ENCODE measurements around the gene RMDN3. TPM values are rescaled to one million over a fixed set of nuclear protein-coding genes. Genes with fewer than 3 reads are reported as not detected.

RMDN3 gene
- total RNA-seq, 4 donors from 2014 or later: 21.3 to 31.9 (median 26.4) TPM

DNA sequence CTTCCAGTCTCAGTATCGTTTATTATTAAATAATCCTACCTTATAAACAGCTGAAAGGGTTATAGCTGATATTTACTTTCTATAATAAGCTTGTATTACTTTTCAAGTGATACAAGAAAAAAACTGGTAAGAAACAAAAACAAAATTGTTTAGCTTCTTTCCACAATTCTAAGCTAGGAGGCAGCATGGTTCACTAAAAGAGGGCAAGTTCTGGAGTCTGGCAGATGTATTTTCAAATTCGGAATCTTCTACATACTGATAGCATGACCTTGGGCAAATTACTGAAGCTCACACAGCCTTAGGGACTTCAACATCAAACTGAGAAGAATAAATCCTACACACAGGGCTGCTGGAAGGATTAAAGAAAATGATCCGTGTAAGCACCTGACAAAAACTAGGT, 30.1 kb upstream of the RMDN3 start:
- peaks cover 0 to 3% (median 0%) of the 10 kb centered on the region in 3 donors for H3K36me3 ChIP-seq
- 68 to 76% methylated on average over 3 of the region's 3 CpGs for WGBS, 2 donors
- peak overlapping the region; percentile 67 to 86 (median 77) for H3K27ac ChIP-seq
- H3K27me3 ChIP-seq: no peaks in the 10 kb centered on the region
- DNase-seq: no peak
- no peak for TF ChIP-seq POLR2A (IDR thresholded peaks at IDR 0.05)
- TF ChIP-seq CTCF (IDR thresholded peaks at IDR 0.05): peak in 2 of 6 experiments; percentile 6 to 44
- H3K4me1 ChIP-seq: peaks cover 31 to 62% (median 38%) of the 10 kb centered on the region in 3 donors
- H3K9me3 ChIP-seq: no peaks in the 10 kb centered on the region
- no peak overlapping the region for H3K4me3 ChIP-seq
- intact Hi-C loops (cut with DNase I): no loop called here

GRCh38 chr15:40782609-40783227, 27.7 kb upstream of the RMDN3 start:
- Histone ChIP-seq H3K27ac (no peak overlapping the region), H3K36me3 (peaks cover 0 to 27% (median 4%) of the 10 kb centered on the region in 3 donors), H3K4me3 (no peak overlapping the region), H3K9me3 (no peaks in the 10 kb centered on the region), H3K27me3 (no peaks in the 10 kb centered on the region), H3K4me1 (peaks cover 17 to 39% (median 23%) of the 10 kb centered on the region in 3 donors)
- TF ChIP-seq CTCF (IDR thresholded peaks at IDR 0.05): peak; percentile 29 to 93 (median 80)
- TF ChIP-seq POLR2A (IDR thresholded peaks at IDR 0.05): no peak
- 44 to 69% methylated on average over 6 of the region's 8 CpGs for WGBS, 2 donors
- intact Hi-C loops (cut with DNase I): no loop called here
- no peak for DNase-seq

DNA sequence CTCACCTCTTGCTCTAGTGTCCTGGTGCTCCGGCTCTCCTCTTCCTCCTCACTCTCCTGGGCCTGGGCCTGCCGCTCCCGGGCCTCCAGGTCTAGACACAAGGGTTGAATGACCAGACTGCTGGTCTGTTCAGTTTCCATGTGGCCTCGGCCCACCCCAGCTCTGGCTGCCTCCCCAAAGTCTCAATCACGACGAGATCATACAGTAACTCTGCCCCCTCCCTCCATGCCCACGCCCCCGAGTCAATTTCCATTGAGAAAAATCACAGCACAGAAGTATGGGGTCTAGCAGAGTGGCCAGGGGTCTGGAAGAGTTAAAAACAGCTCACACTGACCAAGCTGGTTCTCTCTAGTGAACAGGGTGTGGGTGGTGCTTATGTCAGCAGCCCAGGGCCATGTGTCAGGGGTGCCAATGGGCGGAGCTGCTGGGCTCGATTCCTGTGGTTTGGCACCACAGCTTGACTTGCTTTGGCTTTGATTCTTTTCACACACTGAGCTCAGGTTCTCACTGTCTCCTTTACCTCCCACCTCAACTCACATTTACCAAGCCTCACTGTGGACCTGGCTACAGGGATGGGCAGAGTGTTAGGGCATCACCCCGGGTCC, 21.6 kb upstream of the RMDN3 start:
- intact Hi-C loops (cut with DNase I): no loop called here
- peak overlapping the region in 3 of 4 donors; percentile 22 to 34 (median 26) for H3K4me3 ChIP-seq
- peaks cover 5 to 40% (median 21%) of the 10 kb centered on the region in 3 donors for H3K4me1 ChIP-seq
- no peak for DNase-seq
- H3K27ac ChIP-seq: peak overlapping the region; percentile 67 to 88 (median 77)
- H3K36me3 ChIP-seq: peaks cover 13 to 88% (median 26%) of the 10 kb centered on the region in 3 donors
- 16 to 53% methylated on average over 3 to 10 of the region's 11 CpGs for WGBS, 2 donors
- no peaks in the 10 kb centered on the region for H3K9me3 ChIP-seq
- no peaks in the 10 kb centered on the region for H3K27me3 ChIP-seq
- TF ChIP-seq CTCF (IDR thresholded peaks at IDR 0.05) (peak in 1 of 6 experiments; percentile 11), POLR2A (IDR thresholded peaks at IDR 0.05) (no peak)

DNA sequence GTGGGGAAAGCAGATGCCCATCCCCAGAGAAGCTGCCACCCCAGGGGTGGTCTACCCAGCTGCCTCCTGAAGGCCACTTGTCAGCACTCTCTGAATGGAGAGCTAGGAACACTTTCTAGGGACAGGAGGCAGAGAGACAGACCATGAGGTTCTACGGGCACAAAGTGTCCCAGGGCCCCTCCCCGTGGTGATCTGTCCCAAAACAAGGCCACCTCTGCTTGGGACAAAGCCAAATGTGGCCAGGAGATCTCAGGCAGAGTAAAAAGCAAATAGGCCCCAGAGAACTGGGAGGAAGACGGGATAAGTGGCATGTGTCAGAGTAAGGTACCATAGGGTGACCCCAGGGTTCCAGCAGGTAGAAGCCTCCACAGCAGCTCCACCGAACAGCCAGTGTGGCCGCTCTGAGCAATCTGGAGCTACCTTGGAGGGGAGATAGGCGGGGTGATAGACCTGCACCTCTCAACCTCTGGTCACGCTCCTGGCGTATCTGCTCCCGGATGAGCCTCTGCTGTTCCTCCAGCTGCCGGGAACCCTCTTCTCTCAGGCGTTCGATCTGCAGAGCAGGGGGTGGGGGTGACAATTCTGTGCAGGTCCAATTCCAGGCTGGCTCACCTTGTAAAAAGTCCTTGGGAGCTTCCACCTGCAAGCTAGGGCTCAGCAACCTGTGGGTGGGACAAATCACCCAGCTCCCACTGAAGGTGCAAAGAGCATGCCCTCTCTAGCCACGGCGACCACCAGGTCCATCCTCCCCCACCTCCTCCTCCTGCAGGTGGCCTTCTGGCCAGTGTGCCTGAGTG, 20.9 kb upstream of the RMDN3 start:
- Histone ChIP-seq H3K36me3 (peaks cover 13 to 95% (median 26%) of the 10 kb centered on the region in 3 donors), H3K4me3 (peak overlapping the region in 3 of 4 donors; percentile 22 to 34 (median 26)), H3K4me1 (peaks cover 5 to 47% (median 21%) of the 10 kb centered on the region in 3 donors), H3K27ac (peak overlapping the region; percentile 67 to 88 (median 77)), H3K9me3 (no peaks in the 10 kb centered on the region), H3K27me3 (no peaks in the 10 kb centered on the region)
- WGBS, 2 donors: 89 to 90% methylated on average over 6 to 10 of the region's 14 CpGs
- TF ChIP-seq POLR2A (IDR thresholded peaks at IDR 0.05): no peak
- no peak for TF ChIP-seq CTCF (IDR thresholded peaks at IDR 0.05)
- DNase-seq: no peak
- intact Hi-C loops (cut with DNase I): no loop called here

All from esophagus squamous epithelium (tissue), 5 donors.